ENCODE data around the gene HBZ. TPM values are rescaled to one million over a fixed set of nuclear protein-coding genes. Genes with fewer than 3 reads are reported as not detected.
"Not testable (repeated sequence)": the region's sequence is repeated elsewhere in the genome, so short reads cannot be mapped to it uniquely, and the experiment has no call there.

Gene HBZ
- total and polyA plus RNA-seq, 8 donors: 0.35 TPM; not detected in 7

DNA sequence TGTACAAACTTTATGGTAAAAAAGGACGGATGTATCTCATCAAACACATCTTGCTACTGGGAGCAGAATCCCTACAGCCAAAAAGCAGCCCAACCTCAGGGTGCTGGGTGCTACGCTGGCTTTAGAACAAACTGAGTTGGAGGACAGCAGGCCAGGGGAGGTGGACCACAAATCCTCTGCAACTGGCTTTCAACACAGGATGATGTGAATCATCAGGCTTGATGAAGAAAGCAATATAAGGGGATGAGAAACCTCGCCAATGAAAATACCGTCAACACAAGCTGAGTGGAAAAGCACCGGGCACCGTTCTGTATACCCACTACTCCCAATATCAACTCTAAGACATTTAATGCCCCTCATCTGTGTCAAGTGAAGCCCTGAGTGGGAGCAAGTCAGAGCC, 42.1 kb downstream of the HBZ start:
- H3K9me3 ChIP-seq: no peaks in the 10 kb centered on the region
- 96 to 97% methylated on average over 6 of the region's 6 CpGs for WGBS, 2 donors
- no peak overlapping the region for H3K4me3 ChIP-seq
- peaks cover 6 to 87% (median 29%) of the 10 kb centered on the region in 3 donors for H3K36me3 ChIP-seq
- H3K4me1 ChIP-seq: no peaks in the 10 kb centered on the region
- H3K27me3 ChIP-seq: no peaks in the 10 kb centered on the region
- peak in 1 of 6 donors; percentile 1 for DNase-seq
- no peak for ATAC-seq
- no peak for FAIRE-seq
- TF ChIP-seq, protein P1, sequence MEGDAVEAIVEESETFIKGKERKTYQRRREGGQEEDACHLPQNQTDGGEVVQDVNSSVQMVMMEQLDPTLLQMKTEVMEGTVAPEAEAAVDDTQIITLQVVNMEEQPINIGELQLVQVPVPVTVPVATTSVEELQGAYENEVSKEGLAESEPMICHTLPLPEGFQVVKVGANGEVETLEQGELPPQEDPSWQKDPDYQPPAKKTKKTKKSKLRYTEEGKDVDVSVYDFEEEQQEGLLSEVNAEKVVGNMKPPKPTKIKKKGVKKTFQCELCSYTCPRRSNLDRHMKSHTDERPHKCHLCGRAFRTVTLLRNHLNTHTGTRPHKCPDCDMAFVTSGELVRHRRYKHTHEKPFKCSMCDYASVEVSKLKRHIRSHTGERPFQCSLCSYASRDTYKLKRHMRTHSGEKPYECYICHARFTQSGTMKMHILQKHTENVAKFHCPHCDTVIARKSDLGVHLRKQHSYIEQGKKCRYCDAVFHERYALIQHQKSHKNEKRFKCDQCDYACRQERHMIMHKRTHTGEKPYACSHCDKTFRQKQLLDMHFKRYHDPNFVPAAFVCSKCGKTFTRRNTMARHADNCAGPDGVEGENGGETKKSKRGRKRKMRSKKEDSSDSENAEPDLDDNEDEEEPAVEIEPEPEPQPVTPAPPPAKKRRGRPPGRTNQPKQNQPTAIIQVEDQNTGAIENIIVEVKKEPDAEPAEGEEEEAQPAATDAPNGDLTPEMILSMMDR (IDR thresholded peaks at IDR 0.05): no peak
- H3K27ac ChIP-seq: no peak overlapping the region
- intact Hi-C loops (cut with DNase I): no loop called here

DNA sequence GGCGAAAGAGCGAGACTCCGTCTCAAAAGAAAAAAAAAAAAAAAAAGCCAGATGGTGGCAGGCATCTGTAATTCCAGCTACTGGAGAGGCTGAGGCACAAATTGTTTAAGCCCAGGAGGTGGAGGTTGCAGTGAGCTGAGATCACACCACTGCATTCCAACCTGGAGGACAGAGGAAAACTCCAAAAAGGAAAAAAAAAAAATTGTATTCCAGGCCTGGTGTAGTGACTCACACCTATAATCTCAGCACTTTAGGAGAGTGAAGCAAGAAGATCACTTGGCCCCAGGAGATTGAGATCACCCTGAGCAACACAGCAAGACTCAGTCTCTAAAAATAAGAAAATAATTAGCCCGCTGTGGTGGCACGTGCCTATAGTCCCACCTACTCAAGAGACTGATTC, 47.9 kb downstream of the HBZ start:
- H3K9me3 ChIP-seq: no peaks in the 10 kb centered on the region
- FAIRE-seq (no peak), DNase-seq (no peak), ATAC-seq (no peak)
- H3K4me1 ChIP-seq: no peaks in the 10 kb centered on the region
- no peak overlapping the region for H3K27ac ChIP-seq
- no peaks in the 10 kb centered on the region for H3K27me3 ChIP-seq
- H3K4me3 ChIP-seq: no peak overlapping the region
- 91 to 97% methylated on average over 5 of the region's 5 CpGs for WGBS, 2 donors
- intact Hi-C loops (cut with DNase I): no loop called here
- TF ChIP-seq, protein P1 (IDR thresholded peaks at IDR 0.05): no peak
- peaks cover 0 to 69% (median 11%) of the 10 kb centered on the region in 3 donors for H3K36me3 ChIP-seq

DNA sequence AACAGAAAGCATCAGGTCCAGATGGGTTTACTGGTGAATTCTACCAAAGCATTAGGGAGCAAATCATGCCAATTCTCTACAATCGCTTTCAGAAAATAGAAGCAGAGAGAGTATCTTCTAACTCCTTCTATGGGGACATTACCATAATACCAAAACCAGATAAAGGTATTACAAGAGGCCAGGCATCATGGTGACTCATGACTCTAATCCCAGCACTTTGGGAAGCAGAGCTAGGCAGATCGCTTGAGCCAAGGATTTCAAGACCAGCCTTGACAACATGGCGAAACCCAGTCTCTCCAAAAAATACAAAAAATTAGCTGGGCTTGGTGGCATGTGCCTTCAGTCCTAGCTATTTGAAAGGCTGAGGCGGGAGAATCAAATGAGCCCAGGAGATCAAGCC, 50.8 kb downstream of the HBZ start:
- WGBS, 2 donors: 97 to 98% methylated on average over 4 of the region's 4 CpGs
- no peak overlapping the region for H3K4me3 ChIP-seq
- TF ChIP-seq, protein P1 (IDR thresholded peaks at IDR 0.05): no peak

DNA sequence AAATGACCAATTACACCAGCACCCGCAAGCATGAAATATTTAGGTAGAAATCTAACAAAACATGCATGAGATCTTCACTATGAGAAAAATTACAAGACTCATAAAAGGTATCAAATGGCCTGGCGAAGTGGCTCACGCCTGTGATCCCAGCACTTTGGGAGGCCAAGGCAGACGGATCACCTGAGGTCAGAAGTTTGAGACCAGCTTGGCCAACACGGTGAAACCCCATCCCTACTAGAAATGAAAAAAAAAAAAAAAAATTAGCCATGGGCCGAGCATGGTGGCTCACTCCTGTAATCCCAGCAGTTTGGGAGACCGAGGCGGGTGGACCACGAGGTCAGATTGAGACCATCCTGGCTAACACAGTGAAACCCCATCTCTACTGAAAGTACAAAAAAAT, 51.6 kb downstream of the HBZ start:
- ATAC-seq; FAIRE-seq; H3K9me3 ChIP-seq; H3K4me3 ChIP-seq; H3K27me3 ChIP-seq; H3K27ac ChIP-seq; H3K4me1 ChIP-seq; intact Hi-C loops (cut with DNase I): not testable (repeated sequence)
- WGBS, 2 donors: 91 to 96% methylated on average over 9 of the region's 9 CpGs
- peaks cover 5 to 63% (median 17%) of the 10 kb centered on the region in 3 donors for H3K36me3 ChIP-seq
- peak in 1 of 6 donors; percentile 29 for DNase-seq

More for the DNA sequence above, 50.8 kb downstream of the HBZ start:
- ATAC-seq (no peak), FAIRE-seq (no peak), DNase-seq (no peak)
- no peaks in the 10 kb centered on the region for H3K27me3 ChIP-seq
- H3K27ac ChIP-seq: no peak overlapping the region
- H3K4me1 ChIP-seq: no peaks in the 10 kb centered on the region
- intact Hi-C loops (cut with DNase I): no loop called here
- peaks cover 5 to 71% (median 17%) of the 10 kb centered on the region in 3 donors for H3K36me3 ChIP-seq
- no peaks in the 10 kb centered on the region for H3K9me3 ChIP-seq

Other genes with a start within 250 kb of the HBZ start
- gene POLR3K, start 99.0 kb upstream of the HBZ start, total RNA-seq: 1 to 10 TPM; 2.8 to 4.7 (median 4.1) TPM
- gene POLR3K, start 99.0 kb upstream of the HBZ start, polyA plus RNA-seq: 1 to 10 TPM; 4.1 to 5.3 TPM
- gene SNRNP25, start 98.8 kb upstream of the HBZ start, total RNA-seq: 1 to 10 TPM; 6.8 to 9.2 (median 7.8) TPM
- gene SNRNP25, start 98.8 kb upstream of the HBZ start, polyA plus RNA-seq: 10 to 100 TPM; 17.1 to 17.3 TPM
- 10 to 100 TPM in 5 of 6 donors, 1 to 10 TPM in 1; 7.3 to 24.0 (median 11.2) TPM for gene RHBDF1, start 80.0 kb upstream of the HBZ start, total RNA-seq
- gene RHBDF1, start 80.0 kb upstream of the HBZ start, polyA plus RNA-seq: 10 to 100 TPM; 54.1 to 56.3 TPM
- 10 to 100 TPM; 19.2 to 28.3 (median 24.4) TPM for gene MPG, start 74.4 kb upstream of the HBZ start, total RNA-seq
- gene MPG, start 74.4 kb upstream of the HBZ start, polyA plus RNA-seq: 10 to 100 TPM; 48.4 to 62.5 TPM
- gene NPRL3, start 14.0 kb upstream of the HBZ start, total RNA-seq: 10 to 100 TPM in 5 of 6 donors, 1 to 10 TPM in 1; 8.6 to 16.4 (median 13.3) TPM
- gene NPRL3, start 14.0 kb upstream of the HBZ start, polyA plus RNA-seq: 10 to 100 TPM; 18.9 to 25.2 TPM
- gene HBM, start 13.3 kb downstream of the HBZ start, total RNA-seq: not detected
- not detected for gene HBM, start 13.3 kb downstream of the HBZ start, polyA plus RNA-seq
- 10 to 100 TPM in 2 of 6 donors, 1 to 10 TPM in 4; 1.1 to 39.5 (median 3.7) TPM for gene HBA2, start 20.2 kb downstream of the HBZ start, total RNA-seq
- 1 to 10 TPM; 3.7 to 6.1 TPM for gene HBA2, start 20.2 kb downstream of the HBZ start, polyA plus RNA-seq
- gene HBA1, start 24.0 kb downstream of the HBZ start, total RNA-seq: 10 to 100 TPM in 3 of 6 donors, 1 to 10 TPM in 3; 1.9 to 51.7 (median 7.0) TPM
- 1 to 10 TPM in 1 of 2 donors, under 1 TPM in 1; 0.85 to 4.2 TPM for gene HBA1, start 24.0 kb downstream of the HBZ start, polyA plus RNA-seq
- gene HBQ1, start 27.8 kb downstream of the HBZ start, total RNA-seq: under 1 TPM in 1 of 6 donors, not detected in 5; 0.32 TPM
- not detected for gene HBQ1, start 27.8 kb downstream of the HBZ start, polyA plus RNA-seq
- 10 to 100 TPM; 20.6 to 54.4 (median 31.8) TPM for gene LUC7L, start 76.8 kb downstream of the HBZ start, total RNA-seq
- gene LUC7L, start 76.8 kb downstream of the HBZ start, polyA plus RNA-seq: 100 to 1,000 TPM; 273 to 333 TPM
- 10 to 100 TPM; 34.2 to 51.2 (median 39.7) TPM for gene FAM234A, start 82.2 kb downstream of the HBZ start, total RNA-seq
- gene FAM234A, start 82.2 kb downstream of the HBZ start, polyA plus RNA-seq: 10 to 100 TPM; 39.1 to 49.7 TPM
- gene RGS11, start 123.3 kb downstream of the HBZ start, total RNA-seq: 10 to 100 TPM in 1 of 6 donors, 1 to 10 TPM in 5; 4.5 to 14.0 (median 8.0) TPM
- gene RGS11, start 123.3 kb downstream of the HBZ start, polyA plus RNA-seq: 10 to 100 TPM; 42.9 to 47.2 TPM
- 10 to 100 TPM in 5 of 6 donors, 1 to 10 TPM in 1; 5.6 to 62.8 (median 50.7) TPM for gene ARHGDIG, start 127.9 kb downstream of the HBZ start, total RNA-seq
- gene ARHGDIG, start 127.9 kb downstream of the HBZ start, polyA plus RNA-seq: 100 to 1,000 TPM in 1 of 2 donors, 10 to 100 TPM in 1; 35.6 to 165 TPM
- 1,000 to 10,000 TPM in 3 of 6 donors, 100 to 1,000 TPM in 2, 10 to 100 TPM in 1; 13.0 to 1,352 (median 889) TPM for gene PDIA2, start 130.5 kb downstream of the HBZ start, total RNA-seq
- gene PDIA2, start 130.5 kb downstream of the HBZ start, polyA plus RNA-seq: 1,000 to 10,000 TPM; 1,758 to 3,084 TPM
- 10 to 100 TPM in 3 of 6 donors, 1 to 10 TPM in 3; 8.0 to 13.6 (median 9.6) TPM for gene AXIN1, start 200.1 kb downstream of the HBZ start, total RNA-seq
- gene AXIN1, start 200.1 kb downstream of the HBZ start, polyA plus RNA-seq: 10 to 100 TPM; 12.3 to 12.8 TPM
- 10 to 100 TPM in 5 of 6 donors, 1 to 10 TPM in 1; 9.2 to 22.0 (median 18.6) TPM for gene MRPL28, start 217.9 kb downstream of the HBZ start, total RNA-seq
- 10 to 100 TPM; 58.1 to 65.4 TPM for gene MRPL28, start 217.9 kb downstream of the HBZ start, polyA plus RNA-seq
- 10 to 100 TPM; 53.1 to 75.5 (median 58.9) TPM for gene PGAP6, start 229.3 kb downstream of the HBZ start, total RNA-seq
- gene PGAP6, start 229.3 kb downstream of the HBZ start, polyA plus RNA-seq: 10 to 100 TPM; 62.1 to 88.5 TPM
- 10 to 100 TPM; 11.0 to 32.5 (median 20.8) TPM for gene NME4, start 244.6 kb downstream of the HBZ start, total RNA-seq
- 10 to 100 TPM; 48.4 to 68.6 TPM for gene NME4, start 244.6 kb downstream of the HBZ start, polyA plus RNA-seq
- gene DECR2, start 249.2 kb downstream of the HBZ start, total RNA-seq: 10 to 100 TPM in 5 of 6 donors, 1 to 10 TPM in 1; 9.2 to 21.4 (median 15.6) TPM
- gene DECR2, start 249.2 kb downstream of the HBZ start, polyA plus RNA-seq: 10 to 100 TPM; 48.8 to 68.0 TPM